GM21515 (cell line): ENCODE measurements around the gene PRR5L.

Experiments used
- ATAC-seq: cut with Tn5 transposase; IDR thresholded peaks from one replicate; pipeline ENCODE4 v1.9.1; 2021; ENCODE audit not compliant: unreplicated experiment

The PRR5L gene

GRCh38 chr11:36399236-36399635, 103.1 kb downstream of the PRR5L start:
- ATAC-seq, result no peak

GRCh38 chr11:36399745-36400144, 103.7 kb downstream of the PRR5L start:
- no peak for ATAC-seq

- ATAC-seq, result no peak
These were observed 104.8 kb downstream of the PRR5L start for GRCh38 chr11:36400766-36401455.

GRCh38 chr11:36402568-36403170, 106.6 kb downstream of the PRR5L start:
- ATAC-seq, result no peak

- no peak for ATAC-seq
These were observed 107.6 kb downstream of the PRR5L start for GRCh38 chr11:36403661-36404060.

- no peak for ATAC-seq
These were observed 108.7 kb downstream of the PRR5L start for GRCh38 chr11:36404831-36405230.

GRCh38 chr11:36405585-36406367, 109.7 kb downstream of the PRR5L start:
- ATAC-seq, result no peak

GRCh38 chr11:36407356-36407755, 111.3 kb downstream of the PRR5L start:
- no peak for ATAC-seq

- ATAC-seq, result no peak
These were observed 112.5 kb downstream of the PRR5L start for GRCh38 chr11:36408498-36409136.

GRCh38 chr11:36409152-36409816, 113.2 kb downstream of the PRR5L start:
- ATAC-seq, result no peak

GRCh38 chr11:36411202-36411640, 115.1 kb downstream of the PRR5L start:
- peak; percentile 71 for ATAC-seq

GRCh38 chr11:36412781-36413383, 116.8 kb downstream of the PRR5L start:
- ATAC-seq, result no peak

- ATAC-seq, result no peak
These were observed 121.1 kb downstream of the PRR5L start for GRCh38 chr11:36417154-36417553.

GRCh38 chr11:36419791-36420424, 123.8 kb downstream of the PRR5L start:
- ATAC-seq, result no peak

GRCh38 chr11:36421546-36422155, 125.6 kb downstream of the PRR5L start:
- ATAC-seq, result no peak

- ATAC-seq, result no peak
These were observed 129.5 kb downstream of the PRR5L start for GRCh38 chr11:36425561-36426081.

- ATAC-seq, result no peak
These were observed 130.2 kb downstream of the PRR5L start for GRCh38 chr11:36426226-36426848.

- no peak for ATAC-seq
These were observed 131.0 kb downstream of the PRR5L start for GRCh38 chr11:36427079-36427478.

GRCh38 chr11:36427876-36428275, 131.8 kb downstream of the PRR5L start:
- ATAC-seq, result no peak
